ENCODE results near the gene PKP4.

GRCh38 chr2:158488442-158489216 lies 31.9 kb downstream of the PKP4 start:
- TF ChIP-seq CTCF (IDR thresholded peaks at IDR 0.05; ENCODE audit: low read depth, low read length) (no peak), POLR2A (IDR thresholded peaks at IDR 0.05; ENCODE audit: extremely low read depth, insufficient read length) (no peak), MYC (IDR thresholded peaks at IDR 0.05; ENCODE audit: low read depth, low read length) (no peak), MAX (IDR thresholded peaks at IDR 0.05; ENCODE audit: low read depth, low read length) (no peak)
